Activated CD4-positive, CD25-positive, alpha-beta regulatory T cell treated with anti-CD3 and anti-CD28 coated beads, Interleukin-2, amount 50 U/mL, for 16 hours (primary cell): Measurements from ENCODE around the gene LGR4.

Experiments
- DNase-seq: peaks from one replicate; pipeline ENCODE4 v3.0.0-alpha.2; 2020; ENCODE audit warnings: low read depth, low spot score

LGR4 gene

DNA sequence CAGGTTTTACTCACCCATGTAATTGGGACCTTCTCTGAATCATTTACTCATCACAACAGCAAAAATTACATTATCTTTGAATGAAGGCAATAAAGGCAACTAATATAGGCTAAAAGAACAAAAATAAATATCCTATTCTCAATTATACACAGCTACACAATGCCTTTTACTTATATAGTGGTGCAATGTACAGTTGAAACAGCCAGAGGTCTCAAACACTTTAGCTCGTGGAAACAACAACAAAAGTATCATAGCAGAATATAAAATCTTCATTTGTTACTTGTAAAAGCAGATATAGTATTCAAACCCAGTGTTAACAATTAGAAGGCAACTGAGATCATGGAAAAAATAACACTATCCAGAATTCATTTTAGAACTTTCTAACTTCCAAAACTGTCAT is 88.9 kb downstream of the LGR4 start:
- DNase-seq, result no peak

- no peak for DNase-seq
Measured at GRCh38 chr11:27381238-27381666, 91.3 kb downstream of the LGR4 start.

DNA sequence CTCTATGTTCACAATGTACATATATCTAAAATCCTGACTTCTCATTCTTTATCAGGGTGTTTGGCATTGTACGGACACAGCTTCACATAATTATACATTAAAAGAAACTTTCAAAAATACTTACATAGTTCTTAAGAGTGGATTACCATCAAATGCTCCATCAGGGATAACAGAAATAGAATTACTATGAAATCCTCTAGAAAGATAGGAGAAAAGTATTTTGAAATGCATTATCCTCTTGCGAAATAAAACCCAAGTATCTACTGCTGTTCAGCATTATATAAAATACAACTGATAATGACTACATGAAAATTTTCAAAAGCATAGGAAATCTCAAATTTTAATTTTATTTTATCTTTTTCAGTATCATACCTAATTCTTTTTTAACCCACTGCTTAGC is 91.8 kb downstream of the LGR4 start:
- DNase-seq, result no peak

DNA sequence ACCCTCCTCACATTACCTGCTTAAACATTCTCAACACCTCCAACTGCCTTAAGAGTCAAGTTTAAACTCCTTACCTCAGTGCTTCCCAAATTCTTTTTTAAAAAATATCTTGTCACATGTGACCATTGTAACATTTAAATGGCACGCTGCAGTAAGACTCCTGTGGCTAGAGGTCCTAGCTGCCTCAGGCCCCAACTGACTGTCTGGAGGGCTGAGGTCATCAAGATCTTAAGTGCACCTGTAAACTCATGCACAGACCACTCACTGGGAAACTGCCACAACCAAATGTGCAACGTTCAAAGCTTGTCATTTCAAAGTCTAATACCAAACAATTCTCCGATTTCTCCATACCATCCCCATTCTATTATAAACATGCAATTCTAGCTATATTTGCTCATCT is 93.1 kb downstream of the LGR4 start:
- no peak for DNase-seq

- no peak for DNase-seq
Measured at GRCh38 chr11:27375370-27375769, 97.2 kb downstream of the LGR4 start.

DNA sequence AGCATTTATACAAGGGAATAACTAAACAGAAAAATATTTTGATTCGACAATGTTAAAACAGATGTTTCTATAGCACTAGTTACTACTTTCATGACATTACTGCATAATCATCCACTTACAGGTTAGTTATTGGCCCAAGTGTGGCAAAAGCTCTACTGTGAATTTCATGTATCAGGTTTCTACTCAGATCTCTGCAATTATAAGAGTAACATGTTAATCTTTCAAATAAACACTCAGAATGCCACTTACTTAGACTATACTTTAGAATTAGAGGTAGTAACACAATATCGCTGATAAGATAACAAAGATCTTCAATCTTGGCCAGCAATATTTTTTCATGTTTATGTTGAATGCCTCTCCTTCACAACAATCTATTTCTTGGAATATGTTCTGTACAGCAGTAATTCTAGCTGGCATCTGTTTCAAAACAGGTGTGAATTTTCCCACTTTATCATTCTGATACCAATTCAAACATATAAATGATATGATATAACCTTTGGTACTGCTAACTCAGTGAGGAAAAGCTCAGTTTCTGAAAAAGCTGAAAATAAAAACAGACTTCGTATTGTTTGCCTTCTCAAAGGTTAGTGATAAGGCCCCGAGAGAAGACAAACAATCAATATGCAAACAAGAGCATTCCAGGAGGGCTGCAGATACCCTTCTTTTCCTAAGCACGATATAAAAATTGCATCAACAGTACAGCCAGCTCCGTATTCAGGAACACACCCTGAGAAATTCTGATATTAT is 98.6 kb downstream of the LGR4 start:
- no peak for DNase-seq

DNA sequence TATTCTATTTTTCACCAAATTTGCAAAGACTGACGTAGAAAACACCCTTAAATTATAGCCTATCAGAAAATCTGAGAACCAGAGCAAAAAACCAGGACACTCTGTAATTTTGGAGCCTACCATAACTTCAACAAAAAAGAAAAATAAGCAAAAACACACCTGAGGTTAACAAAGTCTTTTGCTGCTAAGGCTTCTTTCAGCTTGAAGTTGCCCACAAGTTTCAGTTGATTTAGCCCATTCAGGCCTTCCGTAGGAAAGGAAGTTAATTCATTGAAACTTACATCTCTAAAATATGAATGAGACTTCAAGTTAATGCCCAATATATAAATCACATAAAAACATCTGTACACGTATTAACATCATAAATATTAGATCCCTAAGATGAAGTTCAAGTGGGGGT is 99.2 kb downstream of the LGR4 start:
- no peak for DNase-seq

GRCh38 chr11:27372164-27372563 is 100.4 kb downstream of the LGR4 start:
- DNase-seq, result no peak

DNA sequence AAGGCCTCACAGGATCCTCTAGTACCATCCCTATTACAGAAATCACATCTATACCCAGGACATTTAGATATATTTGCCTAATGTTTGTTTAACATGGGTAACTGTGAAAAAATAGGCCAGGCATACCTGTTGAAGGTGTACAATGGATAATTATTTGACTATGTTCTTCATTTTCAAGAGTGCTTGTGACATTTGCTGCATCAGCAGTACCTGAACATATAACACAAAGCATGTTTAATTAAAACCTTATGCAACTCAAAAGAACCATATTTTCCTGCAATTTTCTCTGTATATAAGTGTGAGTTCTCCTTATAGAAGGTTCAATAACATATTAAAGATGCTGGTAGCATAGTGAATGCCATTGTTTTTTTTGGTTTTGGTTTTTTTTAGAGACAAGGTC is 101.1 kb downstream of the LGR4 start:
- no peak for DNase-seq

GRCh38 chr11:27370374-27370773 is 102.2 kb downstream of the LGR4 start:
- no peak for DNase-seq

DNA sequence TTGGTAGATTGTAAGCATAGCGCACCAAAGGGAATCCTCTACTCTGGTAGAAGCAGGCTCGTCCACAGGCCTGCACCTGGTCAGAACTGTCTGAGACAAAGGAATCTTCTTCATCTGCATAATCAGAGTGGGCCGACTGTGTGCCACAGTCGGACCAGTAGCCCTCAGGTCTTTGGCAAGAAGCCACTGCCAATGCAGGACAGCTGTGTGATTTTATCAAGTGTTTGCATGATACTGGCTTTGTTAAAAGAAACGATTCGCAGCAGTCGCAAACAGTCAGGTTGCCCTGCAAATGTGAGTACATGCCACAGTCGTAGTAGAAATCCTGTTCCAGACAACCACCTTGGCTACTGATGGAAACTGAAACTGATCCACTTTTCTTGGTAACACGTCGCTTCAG is 104.7 kb downstream of the LGR4 start:
- DNase-seq, result no peak

DNA sequence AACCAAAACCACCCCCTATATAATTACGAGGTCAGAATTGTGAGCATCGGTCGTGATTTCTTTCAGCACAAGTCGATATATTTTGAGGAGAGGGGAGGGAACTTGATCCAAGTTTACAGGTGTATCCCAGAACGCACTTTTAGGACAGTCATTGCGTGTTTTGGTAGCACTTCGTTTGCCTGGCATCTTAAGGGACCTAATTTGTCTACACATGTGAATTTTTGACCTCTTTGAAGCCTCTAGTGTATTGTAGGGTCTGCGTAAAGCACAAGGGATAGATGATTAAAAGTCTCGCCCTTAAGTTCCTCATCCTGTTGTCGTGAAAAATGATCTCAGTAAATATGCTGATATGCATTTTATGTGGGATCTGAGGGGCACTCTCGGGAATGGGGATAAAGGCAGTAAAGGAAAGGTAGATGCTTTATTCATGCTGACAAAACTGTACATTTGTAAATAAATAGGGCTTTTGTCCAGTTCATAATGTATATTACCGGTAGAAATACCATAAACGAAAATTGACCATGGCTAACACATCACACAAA is 108.9 kb downstream of the LGR4 start:
- no peak for DNase-seq

DNA sequence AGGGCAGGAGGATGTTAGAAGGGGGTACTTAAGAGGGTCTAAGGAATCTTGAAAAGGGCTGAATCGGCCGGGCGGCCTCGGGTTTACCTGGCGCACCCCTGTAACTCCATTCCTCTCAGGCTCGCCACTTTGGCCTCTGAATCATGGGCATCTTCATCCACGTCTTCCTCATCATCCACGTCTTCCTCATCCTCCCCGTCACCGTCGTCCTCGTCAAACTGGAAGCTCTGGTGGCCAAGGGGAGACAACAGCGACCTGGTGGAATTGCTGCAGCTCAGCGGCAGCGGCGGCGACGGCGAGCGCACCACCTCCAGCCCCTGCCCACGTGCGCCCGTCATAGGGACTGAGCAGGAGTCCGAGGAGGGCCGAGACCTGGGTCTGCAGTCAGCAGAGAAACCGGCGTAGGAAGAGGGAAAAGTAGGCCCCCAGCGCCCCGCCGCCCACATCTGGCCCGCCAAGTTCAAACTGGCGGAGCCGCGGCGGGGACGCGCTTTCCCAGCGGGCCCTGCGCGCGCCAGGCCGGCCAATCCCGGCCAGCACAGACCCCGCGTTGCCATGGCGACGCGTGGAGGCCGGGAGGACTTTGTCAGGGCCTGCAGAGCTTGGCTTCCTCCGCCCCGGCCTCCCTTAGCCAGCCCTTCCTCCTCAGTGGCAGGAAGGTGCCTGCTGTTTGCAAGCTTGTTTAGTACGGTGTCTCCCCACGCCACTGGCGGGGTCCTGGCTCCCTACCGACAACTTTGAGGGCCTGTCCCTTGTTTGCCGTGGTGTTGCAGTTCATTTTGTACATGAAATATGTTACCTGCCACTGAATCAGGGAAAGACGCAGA is 109.6 kb downstream of the LGR4 start, which contains the start of gene CCDC34:
CCDC34 (minus strand) TSS at position 467 of the 827 bp plus-strand sequence; CDS start at position 446, 21 bp downstream.
- DNase-seq, result peak; percentile 69

DNA sequence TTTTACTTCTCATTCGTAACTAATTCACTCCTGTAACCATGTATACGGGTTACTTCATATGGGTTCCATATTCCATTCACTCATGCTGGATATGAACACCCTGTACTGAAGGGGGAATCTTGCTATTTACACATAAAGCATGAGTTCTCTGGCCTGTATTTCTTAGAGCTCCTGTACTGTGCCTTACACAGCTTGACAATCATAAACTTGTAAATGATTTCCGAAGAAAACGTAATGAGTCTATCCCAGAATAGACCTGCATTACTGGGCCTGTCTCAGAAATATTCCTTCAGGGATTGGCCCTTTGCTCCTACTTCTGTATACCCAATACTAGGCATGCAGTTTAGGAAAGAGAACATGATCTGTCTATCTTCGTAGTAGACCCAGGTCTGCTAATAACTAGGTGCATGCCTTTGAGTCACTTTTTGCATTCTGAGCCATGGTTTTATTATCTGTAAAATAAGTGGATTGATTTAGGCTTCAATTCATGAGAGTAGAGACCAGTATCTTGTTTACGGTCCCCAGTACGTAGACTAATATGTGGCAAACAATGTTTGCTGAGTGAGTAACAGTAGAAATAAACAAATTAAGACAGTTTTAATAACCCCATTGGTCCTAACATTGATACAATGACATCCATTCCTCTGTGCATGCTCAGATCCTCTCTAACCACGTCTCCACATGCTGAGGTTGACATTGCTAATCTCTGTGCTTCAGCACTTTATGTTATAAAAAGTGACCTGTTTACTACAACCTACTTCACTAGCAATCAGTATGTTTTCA is 110.8 kb downstream of the LGR4 start:
- DNase-seq, result no peak

GRCh38 chr11:27358296-27358695 is 114.3 kb downstream of the LGR4 start:
- no peak for DNase-seq

- DNase-seq, result no peak
Measured at GRCh38 chr11:27357250-27357649, 115.3 kb downstream of the LGR4 start.

GRCh38 chr11:27356624-27357222 is 115.9 kb downstream of the LGR4 start:
- no peak for DNase-seq

- DNase-seq, result no peak
Measured at GRCh38 chr11:27355575-27356104, 117.0 kb downstream of the LGR4 start.

DNA sequence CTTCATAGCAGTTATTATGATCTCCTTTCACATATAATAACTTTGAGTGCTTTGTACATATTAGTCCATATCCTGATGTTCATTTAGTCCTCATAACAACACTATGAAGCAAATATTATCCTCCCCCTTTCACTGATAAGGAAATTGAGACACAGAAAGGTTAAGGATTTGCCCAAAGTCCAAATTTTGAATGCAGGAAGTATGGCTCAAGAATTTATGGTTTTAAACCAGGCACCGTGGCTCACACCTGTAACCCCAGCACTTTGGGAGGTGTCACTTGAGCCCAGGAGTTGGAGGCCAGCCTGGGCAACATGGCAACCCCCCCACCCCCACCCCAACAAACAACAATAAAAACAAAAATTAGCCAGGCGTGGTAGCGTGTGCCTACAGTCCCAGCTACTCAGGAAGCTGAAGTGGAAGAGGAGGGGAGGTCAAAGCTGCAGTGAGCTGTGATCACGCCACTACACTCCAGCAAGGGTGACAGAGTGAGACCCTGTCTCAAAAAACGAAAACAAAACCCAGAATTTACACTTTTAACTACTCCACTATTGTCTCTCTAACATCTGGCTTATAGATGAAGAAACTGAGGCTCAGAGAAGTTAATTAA is 118.1 kb downstream of the LGR4 start:
- DNase-seq, result no peak

DNA sequence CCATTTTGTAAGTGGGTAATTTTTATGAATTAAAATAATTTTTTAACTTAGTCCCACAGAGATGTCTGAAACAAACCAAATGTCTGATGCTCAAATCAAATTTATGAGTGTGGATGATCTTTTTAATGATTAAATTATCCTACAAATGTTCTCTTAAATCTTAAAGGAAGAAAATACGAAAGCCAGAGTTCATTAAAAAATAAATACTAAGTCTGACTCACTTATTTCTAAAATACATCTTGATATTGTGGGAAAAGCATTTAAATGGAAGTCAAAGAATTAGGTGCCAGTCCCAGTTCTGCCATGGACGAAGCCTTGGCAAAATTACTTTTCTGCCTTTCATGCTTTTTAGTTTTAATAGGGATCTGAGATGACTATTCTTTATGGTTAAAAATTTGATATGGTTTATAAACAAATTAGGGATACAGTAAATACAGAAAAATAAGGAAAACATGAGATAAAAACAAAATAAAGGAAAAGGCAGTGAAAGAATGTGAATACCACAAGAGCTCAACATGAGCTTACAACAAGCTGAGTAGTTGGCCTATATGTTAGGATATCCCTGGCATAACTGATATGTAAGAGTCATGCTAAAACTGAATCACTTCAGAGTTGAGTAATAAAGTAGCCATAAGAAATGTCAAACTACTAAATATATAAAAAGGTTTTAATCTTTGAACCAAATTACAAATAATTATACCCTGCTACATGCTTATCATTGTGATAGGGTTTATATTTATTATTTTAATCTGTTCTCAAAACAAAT is 118.8 kb downstream of the LGR4 start:
- no peak for DNase-seq
